ENCODE data around the gene XRCC3.

- TF ChIP-seq CTCF (IDR thresholded peaks at IDR 0.05) (no peak), POLR2A (IDR thresholded peaks at IDR 0.05) (no peak), POLR2AphosphoS5 (IDR thresholded peaks at IDR 0.05) (no peak)
These were observed 59.1 kb downstream of the XRCC3 start for GRCh38 chr14:103656031-103656755.

Data from transverse colon (tissue), 4 donors.